Measurements from ENCODE around the gene TMEM250.

Gene TMEM250

GRCh38 chr9:136131629-136132511 is 13.2 kb upstream of the TMEM250 start:
- no peak for DNase-seq

GRCh38 chr9:136129176-136129575 is 10.5 kb upstream of the TMEM250 start:
- DNase-seq: no peak

GRCh38 chr9:136128436-136128835 is 9.8 kb upstream of the TMEM250 start:
- DNase-seq: no peak

- no peak for DNase-seq
These were observed 8.6 kb upstream of the TMEM250 start for GRCh38 chr9:136127313-136127712.

- no peak for DNase-seq
These were observed 6.5 kb upstream of the TMEM250 start for GRCh38 chr9:136124976-136125692.

- peak; percentile 82 for DNase-seq
These were observed 4.0 kb upstream of the TMEM250 start for GRCh38 chr9:136122425-136123383.

GRCh38 chr9:136121801-136122200 is 3.1 kb upstream of the TMEM250 start:
- no peak for DNase-seq

- no peak for DNase-seq
These were observed 1.8 kb upstream of the TMEM250 start for GRCh38 chr9:136120438-136120844.

GRCh38 chr9:136119883-136120393 is 1.3 kb upstream of the TMEM250 start:
- no peak for DNase-seq

- DNase-seq: no peak
These were observed 597 bp upstream of the TMEM250 start for GRCh38 chr9:136119061-136119882.

GRCh38 chr9:136117916-136118319 is 757 bp downstream of the TMEM250 start:
- DNase-seq: no peak

- DNase-seq: no peak
These were observed 1.3 kb downstream of the TMEM250 start for GRCh38 chr9:136117291-136117915.

GRCh38 chr9:136116360-136117098 is 2.1 kb downstream of the TMEM250 start:
- DNase-seq: no peak

- no peak for DNase-seq
These were observed 2.9 kb downstream of the TMEM250 start for GRCh38 chr9:136115641-136116359.

- DNase-seq: no peak
These were observed 3.5 kb downstream of the TMEM250 start for GRCh38 chr9:136115206-136115605.

GRCh38 chr9:136114610-136115009 is 4.1 kb downstream of the TMEM250 start:
- no peak for DNase-seq

- no peak for DNase-seq
These were observed 6.1 kb downstream of the TMEM250 start for GRCh38 chr9:136112541-136112940.

- DNase-seq: no peak
These were observed 6.8 kb downstream of the TMEM250 start for GRCh38 chr9:136111910-136112309.

- no peak for DNase-seq
These were observed 7.5 kb downstream of the TMEM250 start for GRCh38 chr9:136111190-136111589.
